D721Med (cell line): ENCODE results near the gene BUD23.

ENCODE experiments used
- DNase-seq: peaks from one replicate; pipeline ENCODE4 v3.0.0; 2011; ENCODE audit warnings: low spot score; ENCODE audit not compliant: insufficient read length
- FAIRE-seq: peaks from 2 replicates; lab custom pipeline; 2011; peaks lifted over from hg19 to GRCh38; lab: Jason Lieb, UNC
- TF ChIP-seq, protein P1 (sequence below): IDR thresholded peaks from 2 replicates; pipeline ENCODE4 v1.5.1; 2012; ENCODE audit warnings: mild to moderate bottlenecking, control low read depth; ENCODE audit not compliant: insufficient read depth; ENCODE audit errors: missing control alignments

BUD23 gene

DNA sequence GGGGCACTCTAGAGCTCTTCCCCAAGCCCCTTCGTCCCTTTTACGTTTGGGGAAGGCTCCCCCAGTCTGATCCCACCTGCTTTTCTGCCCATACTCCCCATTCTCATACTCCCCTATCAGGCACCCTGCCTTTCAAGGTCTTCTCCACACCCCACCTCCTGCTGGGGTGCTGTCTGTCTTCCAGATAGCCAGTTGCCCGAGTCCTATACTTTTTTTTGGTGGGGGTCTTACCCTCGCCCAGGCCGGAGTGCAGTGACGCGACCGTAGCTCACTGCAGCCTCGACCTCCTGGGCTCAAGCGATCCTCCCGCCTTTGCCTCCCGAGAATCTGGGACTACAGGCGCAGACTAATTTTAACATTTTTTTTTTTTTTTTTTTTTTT, 56.0 kb downstream of the BUD23 start:
- TF ChIP-seq, protein P1, sequence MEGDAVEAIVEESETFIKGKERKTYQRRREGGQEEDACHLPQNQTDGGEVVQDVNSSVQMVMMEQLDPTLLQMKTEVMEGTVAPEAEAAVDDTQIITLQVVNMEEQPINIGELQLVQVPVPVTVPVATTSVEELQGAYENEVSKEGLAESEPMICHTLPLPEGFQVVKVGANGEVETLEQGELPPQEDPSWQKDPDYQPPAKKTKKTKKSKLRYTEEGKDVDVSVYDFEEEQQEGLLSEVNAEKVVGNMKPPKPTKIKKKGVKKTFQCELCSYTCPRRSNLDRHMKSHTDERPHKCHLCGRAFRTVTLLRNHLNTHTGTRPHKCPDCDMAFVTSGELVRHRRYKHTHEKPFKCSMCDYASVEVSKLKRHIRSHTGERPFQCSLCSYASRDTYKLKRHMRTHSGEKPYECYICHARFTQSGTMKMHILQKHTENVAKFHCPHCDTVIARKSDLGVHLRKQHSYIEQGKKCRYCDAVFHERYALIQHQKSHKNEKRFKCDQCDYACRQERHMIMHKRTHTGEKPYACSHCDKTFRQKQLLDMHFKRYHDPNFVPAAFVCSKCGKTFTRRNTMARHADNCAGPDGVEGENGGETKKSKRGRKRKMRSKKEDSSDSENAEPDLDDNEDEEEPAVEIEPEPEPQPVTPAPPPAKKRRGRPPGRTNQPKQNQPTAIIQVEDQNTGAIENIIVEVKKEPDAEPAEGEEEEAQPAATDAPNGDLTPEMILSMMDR, result no peak
- FAIRE-seq (no peak), DNase-seq (no peak)

DNA sequence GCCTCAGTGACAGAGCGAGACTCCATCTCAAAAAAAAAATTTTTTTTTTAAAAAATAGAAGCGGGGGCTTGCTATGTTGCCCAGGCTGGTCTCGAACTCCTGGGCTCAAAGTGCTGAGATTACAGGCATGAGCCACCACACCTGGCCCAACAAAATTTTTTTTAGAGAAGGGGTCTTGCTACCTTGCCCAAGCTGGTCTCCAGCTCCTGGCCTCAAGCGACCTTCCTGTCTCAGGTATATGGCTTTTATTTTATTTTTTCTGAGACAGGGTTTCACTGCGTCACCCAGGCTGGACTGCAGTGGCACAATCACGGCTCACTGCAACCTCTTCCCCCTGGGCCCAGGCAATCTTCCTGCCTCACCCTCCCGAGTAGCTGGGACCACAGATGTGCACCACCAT, 56.8 kb downstream of the BUD23 start:
- FAIRE-seq (no peak), DNase-seq (no peak)
- TF ChIP-seq, protein P1, result no peak

- DNase-seq, result no peak
- TF ChIP-seq, protein P1, result no peak
- FAIRE-seq, result no peak
Observed at GRCh38 chr7:73740771-73741170, 57.4 kb downstream of the BUD23 start.

DNA sequence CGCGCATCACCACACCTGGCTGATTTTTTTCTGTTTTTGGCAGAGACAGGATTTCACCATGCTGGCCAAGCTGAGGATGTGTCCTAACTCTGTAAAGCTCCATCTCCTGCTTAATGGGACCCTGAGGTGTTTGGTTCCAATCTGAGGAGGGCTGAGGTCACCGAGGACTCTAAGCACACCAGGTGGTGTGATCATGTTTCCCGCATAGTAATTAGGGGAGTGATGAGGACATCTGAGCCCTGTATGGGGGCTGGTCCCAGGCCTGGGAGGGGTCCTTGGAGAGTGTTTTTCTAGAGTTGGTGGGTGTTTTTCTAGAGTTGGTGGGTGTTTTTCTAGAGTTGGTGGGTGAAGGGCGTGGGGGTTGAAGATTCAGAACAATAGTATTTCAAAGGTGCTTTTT, 58.2 kb downstream of the BUD23 start:
- FAIRE-seq (no peak), DNase-seq (no peak)
- TF ChIP-seq, protein P1, result no peak

GRCh38 chr7:73742338-73742752, 58.9 kb downstream of the BUD23 start:
- TF ChIP-seq, protein P1, result no peak
- no peak for FAIRE-seq
- no peak for DNase-seq

DNA sequence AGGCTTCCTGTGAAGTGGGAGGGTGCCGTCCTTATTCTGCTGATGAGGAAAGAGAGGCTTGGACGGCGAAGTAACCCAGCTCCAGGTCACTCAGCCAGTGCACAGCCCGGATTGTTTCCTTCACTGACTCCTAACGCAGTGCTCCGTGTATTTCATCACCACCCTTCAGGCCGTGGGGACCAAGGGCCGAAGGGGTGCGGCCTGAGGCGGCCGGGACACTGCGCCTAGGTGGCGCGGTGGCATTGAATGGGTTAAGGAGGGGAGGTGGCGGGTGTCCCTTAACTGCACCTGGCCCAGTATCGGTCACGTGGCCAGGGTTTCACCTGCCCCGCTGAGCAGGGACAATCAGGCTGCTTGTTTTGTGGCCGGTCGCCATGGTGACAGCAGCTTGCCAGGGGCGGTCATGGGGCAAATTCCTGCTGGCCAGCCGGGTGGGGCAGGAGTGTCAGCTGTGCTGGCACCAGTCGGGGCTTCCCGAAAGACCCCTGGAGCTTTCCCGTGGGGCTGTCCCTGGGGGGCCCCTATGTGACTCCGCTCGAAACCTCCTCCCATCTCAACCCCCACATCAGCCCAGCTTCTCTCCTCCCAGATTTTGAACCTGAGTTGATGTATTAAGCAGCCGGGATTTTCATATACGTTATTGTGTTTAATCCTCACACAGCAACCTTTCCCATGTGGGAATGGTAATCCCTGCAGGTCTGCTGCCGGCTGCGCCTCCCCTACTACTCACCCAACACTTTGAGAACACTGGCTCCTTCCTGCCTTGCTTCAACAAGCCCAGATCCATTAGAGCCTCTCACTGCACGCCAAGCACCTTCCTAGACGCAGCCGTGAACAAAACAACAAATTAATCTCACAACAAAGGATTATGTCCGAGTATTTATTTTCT, 59.6 kb downstream of the BUD23 start:
- TF ChIP-seq, protein P1, result no peak
- FAIRE-seq (no peak), DNase-seq (peak; percentile 63)

- no peak for DNase-seq
- no peak for FAIRE-seq
- TF ChIP-seq, protein P1, result no peak
Observed at GRCh38 chr7:73746378-73746777, 63.0 kb downstream of the BUD23 start.
